NCI-H446 (cell line): ENCODE data around the gene MBLAC1.
"Not testable (repeated sequence)": the region's sequence is repeated elsewhere in the genome, so short reads cannot be mapped to it uniquely, and the experiment has no call there.

Experiments
- DNase-seq, 2 experiments: peaks; one replicate each; lab custom pipeline; 2025; lab: John Stamatoyannopoulos, UW

The MBLAC1 gene

DNA sequence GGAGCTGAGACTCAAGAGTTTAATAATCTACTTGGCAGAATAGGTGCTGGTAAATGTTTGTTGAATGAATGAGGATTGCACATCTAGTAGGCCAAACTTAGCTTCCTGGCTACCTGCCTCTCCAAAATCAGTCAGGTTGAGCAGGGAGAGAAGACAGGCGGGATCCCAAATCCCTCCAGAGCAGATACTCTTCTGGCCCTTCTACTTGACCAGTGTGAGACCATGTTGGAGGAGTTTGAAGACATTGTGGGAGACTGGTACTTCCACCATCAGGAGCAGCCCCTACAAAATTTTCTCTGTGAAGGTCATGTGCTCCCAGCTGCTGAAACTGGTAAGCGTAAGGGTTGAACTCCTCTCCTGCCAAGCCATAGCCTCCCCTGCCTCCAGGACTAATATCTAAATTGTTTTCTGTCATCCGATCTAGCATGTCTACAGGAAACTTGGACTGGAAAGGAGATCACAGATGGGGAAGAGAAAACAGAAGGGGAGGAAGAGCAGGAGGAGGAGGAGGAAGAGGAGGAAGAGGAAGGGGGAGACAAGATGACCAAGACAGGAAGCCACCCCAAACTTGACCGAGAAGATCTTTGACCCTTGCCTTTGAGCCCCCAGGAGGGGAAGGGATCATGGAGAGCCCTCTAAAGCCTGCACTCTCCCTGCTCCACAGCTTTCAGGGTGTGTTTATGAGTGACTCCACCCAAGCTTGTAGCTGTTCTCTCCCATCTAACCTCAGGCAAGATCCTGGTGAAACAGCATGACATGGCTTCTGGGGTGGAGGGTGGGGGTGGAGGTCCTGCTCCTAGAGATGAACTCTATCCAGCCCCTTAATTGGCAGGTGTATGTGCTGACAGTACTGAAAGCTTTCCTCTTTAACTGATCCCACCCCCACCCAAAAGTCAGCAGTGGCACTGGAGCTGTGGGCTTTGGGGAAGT, 2.2 kb upstream of the MBLAC1 start:
- no peak for DNase-seq

DNA sequence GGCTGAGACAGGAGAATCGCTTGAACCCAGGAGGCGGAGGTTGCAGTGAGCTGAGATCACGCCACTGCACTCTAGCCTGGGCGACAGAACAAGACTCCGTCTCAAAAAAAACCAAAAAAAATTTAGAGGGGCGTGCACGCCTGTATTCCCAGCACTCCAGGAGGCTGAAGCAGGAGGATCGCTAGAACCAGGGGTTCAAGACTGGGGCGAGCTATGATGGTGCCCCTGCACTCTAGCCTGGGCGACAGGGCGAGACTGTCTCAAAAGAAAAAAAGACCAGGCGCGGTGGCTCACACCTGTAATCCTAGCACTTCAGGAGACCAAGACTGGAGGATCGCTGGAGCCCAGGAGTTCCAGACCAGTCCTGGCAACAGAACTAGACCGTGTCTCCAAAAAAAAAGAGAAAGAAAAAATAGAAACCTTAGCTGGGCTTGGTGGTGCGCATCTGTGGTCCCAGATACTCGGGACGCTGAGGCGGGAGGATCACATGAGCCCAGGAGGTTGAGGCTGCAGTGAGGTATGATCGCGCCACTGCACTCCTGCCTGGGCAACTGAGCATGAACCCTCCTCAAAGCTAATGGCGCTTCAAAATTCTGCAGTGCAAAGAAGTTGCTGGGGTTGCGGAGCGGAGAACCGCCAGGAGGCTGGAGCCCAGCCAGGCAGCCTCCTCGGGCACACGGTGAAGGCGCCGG, 382 bp upstream of the MBLAC1 start:
- DNase-seq, result no peak

DNA sequence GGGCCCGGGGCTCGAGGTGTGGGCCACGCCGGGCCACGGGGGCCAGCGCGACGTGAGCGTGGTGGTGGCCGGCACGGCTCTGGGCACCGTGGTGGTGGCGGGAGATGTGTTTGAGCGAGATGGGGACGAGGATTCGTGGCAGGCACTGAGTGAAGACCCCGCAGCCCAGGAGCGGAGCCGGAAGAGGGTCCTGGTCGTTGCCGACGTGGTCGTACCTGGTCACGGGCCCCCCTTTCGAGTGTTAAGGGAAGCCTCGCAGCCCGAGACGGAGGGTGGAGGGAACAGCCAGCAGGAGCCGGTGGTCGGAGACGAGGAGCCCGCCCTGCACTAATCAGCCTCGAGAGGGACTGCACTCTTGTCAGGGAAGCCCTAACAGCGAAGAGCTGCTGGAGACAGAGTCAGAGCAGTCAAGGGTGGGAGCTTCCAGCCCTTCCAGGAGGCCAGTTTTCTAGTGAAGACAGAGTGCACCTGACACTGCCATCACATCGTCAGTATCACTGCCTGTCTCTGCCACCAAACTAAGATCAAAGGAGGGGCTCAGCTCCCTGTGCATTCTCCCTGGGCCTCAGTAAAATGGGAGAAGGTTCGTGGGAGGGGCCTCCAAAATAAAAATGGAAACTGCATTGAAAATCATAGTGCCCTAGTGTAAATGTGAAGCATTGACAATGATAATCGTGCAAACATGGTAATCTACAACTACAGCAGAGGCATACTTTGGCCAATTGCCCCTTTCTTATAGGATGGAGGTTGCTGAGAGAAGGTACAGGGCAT, 1.3 kb downstream of the MBLAC1 start:
- no peak for DNase-seq

DNA sequence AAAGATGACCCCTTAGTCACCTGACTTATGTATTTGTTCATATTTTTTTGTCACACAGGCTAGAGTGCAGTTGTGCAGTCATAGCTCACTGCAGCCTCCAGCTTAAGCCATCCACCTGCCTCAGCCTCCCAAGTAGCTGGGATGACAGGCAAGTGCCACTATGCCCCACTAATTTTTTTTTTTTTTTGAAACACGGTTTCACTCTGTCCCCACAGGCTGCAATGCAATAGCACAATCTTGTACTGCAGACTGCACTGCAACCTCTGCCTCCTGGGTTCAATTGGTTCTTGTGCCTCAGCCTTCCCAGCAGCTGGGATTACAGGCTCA, 1.8 kb downstream of the MBLAC1 start:
- DNase-seq, result no peak

DNA sequence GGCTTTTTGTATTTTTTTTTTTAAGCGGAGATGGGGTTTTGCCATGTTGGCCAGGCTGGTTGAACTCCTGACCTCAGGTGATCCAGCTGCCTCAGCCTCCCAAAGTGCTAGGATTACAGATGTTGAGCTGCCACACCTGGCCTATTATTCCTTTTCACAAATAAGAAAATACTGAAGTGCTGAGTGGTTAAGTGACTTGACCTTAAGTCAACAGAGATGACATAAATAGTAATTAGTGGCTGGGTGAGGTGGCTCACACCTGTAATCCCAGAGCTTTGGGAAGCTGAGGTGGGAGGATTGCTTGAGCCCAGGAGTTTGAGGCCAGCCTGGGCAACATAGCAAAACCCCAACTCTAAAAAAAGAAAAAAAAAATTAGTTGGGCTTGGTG, 3.4 kb downstream of the MBLAC1 start:
- not testable (repeated sequence) for DNase-seq

DNA sequence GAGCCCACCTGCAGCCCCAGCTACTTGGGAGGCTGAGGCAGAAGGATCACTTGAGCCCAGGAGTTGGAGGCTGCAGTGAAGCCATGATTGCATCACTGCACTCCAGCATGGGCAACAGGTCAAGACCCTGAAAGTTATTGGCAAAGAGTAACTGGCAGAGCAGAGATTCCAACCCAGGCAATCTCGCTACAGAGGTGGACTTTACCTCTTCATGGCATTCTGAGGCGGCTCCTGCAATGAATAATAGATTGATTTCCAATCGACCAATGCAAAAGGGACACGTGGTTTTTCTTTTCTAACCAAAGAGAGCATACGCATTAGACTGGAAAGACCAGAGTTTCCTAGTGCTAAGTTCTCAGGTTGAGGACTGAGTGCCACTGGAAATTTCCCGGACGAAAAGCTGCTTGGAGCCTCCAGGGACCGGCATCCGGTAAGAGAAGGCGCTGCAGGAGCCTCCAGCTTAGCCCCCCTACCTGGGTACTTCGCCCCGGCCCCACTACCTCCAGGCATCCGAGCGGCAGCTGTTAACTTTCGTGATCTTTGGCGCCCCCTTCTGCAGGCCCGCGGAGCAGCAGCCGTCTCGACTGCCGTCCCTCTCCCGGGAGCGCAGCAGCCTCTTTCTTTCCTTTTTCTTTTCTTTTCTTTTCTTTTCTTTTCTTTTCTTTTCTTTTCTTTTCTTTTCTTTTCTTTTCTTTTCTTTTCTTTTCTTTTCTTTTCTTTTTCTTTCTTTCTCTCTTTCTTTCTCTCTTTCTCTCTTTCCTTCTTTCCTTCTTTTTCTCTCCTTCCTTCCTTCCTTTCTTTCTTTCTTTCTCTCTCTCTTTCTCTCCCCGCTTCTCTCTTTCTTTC, 4.1 kb downstream of the MBLAC1 start:
- peak; percentile 23 to 70 for DNase-seq

DNA sequence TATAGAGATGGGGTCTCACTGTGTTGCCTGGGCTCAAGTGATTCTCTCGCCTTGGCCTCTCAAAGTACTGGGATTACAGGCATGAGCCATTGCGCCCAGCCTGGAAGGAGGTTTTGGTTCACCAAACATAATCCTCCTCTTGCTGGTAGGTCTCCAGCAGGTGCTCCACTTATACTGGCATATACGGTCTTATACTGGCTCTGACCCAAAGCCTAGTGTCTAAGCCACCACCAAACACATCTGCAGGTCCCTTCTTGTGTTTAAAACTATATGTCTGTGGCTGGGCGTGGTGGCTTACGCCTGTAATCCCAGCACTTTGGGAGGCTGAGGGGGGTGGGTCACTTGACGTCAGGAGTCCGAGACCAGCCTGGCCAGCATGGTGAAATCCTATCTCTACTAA, 5.4 kb downstream of the MBLAC1 start:
- DNase-seq, result no peak

DNA sequence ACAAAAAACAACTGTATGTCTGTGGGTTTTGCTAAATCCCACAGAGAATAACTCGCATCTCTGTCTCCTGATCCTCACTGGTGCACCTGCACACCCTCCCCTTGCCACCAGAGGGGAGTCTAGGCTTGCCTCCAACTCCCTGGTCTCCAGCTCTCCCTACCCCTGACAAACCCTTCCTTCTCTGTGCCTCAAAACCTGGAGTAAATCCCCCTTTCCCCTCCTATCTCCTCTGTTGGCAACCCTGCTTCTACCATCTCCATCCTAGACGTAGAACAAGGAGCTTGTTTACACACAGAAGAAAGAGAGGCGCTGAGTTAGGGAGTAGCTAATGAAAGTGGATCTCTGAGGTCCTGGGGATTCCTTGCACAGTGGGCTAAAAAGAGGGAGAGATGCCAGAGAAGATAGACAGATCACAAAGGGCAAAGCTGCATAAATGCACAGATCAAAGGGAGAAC, 6.0 kb downstream of the MBLAC1 start:
- peak; percentile 7 to 59 for DNase-seq

DNA sequence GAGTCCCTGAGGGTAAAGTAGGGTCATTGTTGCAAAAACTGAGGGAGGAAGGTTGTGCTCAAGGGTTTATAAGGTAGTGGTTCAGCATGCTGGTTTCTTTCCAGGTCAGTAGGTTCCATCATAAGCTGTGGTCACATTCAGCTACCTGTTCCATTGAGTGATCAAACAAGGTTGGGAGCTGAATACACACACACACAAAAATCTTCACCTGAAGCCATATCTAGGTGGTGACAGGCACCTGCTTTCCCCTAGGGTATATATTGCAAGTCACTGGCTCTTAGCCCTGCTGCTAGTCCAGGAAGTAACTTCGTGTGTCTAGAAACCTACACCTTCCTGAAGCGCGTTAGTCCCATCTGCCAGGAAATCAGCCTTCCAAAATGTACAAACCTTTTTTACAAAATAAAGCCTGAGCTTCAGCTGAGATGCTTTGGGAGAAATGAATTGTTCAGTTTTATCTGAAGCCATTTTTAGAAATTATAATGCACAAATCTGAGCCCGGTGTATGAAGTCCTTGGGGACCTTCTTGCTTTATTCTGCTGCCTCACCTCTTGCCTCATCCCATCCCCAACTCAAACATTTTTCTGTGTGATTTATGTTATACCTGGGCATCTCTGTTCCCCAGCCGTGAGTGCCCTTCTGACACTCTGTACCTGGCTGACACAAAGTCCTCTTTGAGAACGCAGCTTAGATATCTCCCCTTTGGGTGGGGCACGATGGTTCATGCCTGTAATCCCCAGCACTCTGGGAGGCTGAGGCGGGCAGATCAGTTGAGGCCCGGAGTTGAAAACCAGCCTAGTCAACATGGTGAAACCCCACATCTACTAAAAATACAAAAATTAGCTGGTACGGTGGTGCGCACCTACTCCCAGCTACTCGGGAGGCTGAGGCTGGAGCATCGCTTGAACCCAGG, 11.3 kb downstream of the MBLAC1 start:
- no peak for DNase-seq

DNA sequence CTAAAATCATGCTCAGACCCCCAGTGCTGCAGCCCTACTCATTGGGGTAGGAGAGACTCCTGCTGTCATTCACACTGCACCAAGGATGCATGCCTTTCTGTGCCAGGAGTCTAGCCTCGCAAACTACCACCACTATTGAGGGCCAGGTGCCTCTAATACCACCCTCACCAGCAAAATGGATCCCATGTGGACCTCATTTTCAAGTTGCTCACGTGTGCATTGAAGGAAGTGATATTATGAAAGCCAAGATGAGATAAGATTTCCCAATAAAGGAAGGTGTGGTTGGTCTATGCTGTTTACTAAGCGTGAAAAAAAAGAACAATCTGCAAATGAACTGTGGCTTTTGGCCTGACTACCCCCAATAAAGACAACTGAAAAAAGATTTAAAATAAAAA, 14.8 kb downstream of the MBLAC1 start:
- DNase-seq, result no peak

DNA sequence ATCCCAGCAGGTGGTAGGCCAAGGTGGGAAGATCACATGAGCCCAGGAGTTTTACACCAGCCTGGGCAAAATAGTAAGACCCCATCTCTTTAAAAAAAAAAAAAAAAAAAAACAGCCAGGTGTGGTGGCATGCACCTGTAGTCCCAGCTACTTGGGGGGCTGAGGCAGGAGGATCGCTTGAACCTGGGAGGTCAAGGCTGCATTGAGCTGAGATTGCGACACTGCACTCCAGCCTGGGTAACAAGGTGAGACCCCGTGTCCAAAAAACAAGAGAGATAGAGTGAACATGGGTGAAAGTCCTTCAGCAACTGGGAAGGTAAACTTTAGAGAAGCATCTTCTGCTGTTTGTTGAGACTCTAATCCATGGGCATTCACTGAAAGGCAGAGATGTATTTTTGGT, 15.7 kb downstream of the MBLAC1 start:
- no peak for DNase-seq

DNA sequence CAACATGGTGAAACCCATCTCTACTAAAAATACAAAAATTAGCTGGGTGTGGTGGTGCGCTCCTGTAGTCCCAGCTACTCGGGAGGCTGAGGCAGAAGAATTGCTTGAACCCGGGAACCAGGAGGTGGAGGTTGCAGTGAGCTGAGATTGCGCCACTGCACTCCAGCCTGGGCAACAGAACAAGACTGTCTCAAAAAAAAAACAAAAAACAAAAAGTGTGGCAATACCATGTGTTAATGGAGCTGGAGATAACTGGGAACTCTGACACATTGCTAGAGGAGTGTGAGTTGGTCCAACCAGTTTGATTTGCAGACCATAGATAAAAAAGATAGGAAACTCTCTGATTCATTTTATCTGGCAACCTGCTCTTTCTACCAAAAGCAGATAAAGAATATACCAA, 19.6 kb downstream of the MBLAC1 start:
- not testable (repeated sequence) for DNase-seq

DNA sequence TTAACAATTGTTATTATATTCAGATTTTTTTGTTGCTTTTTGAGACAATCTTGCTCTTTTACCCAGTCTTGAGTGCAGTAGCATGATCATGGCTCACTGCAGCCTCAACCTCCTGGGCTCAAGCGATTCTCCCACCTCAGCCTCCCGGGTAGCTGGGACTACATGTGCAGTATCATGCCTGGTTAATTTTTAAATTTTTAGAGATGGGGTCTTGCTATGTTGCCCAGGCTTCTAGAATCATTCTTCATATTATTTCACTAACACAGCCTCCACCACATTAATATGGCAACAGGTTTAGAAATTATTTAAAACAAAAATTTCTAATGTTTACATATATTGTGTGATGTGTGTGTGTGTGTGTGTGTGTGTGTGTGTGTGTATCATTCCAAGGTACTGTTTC, 20.5 kb downstream of the MBLAC1 start:
- no peak for DNase-seq

DNA sequence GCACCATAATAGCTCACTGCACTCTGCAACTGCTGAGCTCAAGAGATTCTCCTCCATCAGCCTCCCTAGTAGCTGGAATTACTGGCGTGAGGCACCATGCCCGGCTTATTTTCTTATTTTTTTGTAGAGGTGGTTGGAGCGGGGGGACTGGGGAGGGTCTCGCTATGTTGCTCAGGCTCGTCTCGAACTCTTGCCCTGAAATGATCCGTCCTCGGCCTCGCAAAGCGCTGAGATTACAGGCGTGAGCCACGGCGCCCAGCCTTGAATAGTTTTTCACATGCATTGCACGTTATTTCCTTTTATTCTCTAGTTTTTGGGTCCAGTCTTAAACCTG, 21.4 kb downstream of the MBLAC1 start:
- no peak for DNase-seq

DNA sequence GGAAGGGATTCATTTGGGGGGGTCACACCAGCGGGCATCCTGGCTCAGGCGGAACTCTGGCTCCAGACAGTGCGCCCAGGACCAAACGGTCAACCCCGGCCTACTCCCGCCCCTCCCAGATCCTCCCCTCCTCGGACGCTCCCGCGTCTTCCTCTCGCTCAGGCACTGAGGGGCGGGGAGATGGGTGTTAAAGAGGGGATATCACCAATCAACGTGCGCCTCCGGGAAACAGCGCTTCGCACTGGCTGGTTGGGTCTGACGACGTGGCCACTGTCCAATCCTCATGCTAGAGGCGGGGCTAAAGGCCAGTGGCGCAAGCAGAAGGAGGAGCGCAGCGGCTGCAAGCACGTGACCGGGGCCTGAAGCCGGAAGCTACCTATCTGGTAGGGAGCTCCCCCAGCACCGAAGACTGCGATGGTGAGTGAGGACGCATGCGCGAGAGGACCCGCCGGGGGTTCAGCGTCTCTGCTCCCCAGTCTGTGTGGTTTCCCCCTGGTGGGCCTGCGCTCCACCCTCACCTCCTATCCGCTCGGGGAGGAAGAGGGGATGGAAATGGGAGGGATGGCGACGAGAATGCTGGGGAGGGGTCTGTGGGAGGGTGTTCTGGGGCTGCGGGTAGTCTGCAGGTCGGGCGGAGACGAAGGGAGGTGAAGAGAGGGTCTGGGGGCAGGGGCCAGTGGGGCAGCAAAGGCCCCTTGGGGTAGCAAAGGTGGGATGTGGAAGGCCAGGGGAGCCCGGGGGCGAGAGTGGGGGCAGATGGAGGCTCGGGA, 22.0 kb downstream of the MBLAC1 start, which contains the start of gene LAMTOR4:
TSS of gene LAMTOR4 (plus strand) at position 360 of the 770 bp plus-strand sequence. CDS start at position 415, 55 bp downstream.
- DNase-seq, result peak; percentile 86 to 98

DNA sequence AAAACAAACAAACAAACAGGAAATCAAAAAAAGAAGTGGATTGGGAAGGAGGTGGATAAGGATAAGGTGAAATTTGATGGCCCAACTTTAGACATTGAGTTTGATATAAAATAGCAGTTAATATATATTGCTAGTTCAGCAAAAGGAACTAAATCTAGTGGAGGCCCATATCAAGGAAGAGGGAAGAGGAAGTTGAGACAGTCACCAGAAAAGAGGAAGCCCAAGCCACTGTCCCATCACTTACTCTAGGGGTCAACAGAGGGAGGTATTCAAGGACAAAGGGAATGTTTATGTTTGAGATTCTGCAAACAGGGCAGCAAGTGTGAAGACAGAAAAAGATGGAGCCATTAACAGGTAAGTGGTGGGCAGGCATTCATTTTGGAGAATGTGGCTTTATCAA, 25.6 kb downstream of the MBLAC1 start:
- DNase-seq, result no peak

DNA sequence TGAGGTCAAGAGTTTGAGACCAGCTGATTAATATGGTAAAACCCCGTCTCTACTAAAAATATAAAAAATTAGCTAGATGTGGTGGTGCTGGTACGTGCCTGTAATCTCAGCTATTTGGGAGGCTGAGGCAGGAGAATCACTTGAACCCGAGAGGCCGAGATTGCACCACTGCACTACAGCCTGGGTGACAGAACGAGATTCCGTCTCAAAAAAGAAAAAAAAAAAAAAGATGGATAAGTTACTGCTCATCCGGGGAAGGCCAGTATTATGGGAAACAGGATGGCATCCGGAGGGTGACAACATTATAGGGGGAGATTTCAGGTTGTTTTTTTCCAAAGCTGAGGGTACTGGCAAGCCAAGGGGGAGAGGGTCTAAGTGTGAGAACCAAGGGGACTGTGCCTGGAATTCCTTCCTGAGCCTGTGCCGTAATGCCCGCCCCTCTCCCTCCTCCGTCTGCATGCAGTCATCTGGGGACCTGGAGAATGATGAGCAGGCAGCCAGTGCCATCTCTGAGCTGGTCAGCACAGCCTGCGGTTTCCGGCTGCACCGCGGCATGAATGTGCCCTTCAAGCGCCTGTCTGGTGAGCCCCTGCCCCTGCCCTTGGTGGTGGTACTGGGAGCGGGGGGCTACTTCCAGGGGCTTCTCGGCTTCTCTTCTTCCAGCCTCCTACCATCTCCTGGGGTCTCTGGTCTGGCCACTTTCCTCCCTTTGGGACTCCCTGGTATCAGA, 26.3 kb downstream of the MBLAC1 start:
- DNase-seq, result no peak

DNA sequence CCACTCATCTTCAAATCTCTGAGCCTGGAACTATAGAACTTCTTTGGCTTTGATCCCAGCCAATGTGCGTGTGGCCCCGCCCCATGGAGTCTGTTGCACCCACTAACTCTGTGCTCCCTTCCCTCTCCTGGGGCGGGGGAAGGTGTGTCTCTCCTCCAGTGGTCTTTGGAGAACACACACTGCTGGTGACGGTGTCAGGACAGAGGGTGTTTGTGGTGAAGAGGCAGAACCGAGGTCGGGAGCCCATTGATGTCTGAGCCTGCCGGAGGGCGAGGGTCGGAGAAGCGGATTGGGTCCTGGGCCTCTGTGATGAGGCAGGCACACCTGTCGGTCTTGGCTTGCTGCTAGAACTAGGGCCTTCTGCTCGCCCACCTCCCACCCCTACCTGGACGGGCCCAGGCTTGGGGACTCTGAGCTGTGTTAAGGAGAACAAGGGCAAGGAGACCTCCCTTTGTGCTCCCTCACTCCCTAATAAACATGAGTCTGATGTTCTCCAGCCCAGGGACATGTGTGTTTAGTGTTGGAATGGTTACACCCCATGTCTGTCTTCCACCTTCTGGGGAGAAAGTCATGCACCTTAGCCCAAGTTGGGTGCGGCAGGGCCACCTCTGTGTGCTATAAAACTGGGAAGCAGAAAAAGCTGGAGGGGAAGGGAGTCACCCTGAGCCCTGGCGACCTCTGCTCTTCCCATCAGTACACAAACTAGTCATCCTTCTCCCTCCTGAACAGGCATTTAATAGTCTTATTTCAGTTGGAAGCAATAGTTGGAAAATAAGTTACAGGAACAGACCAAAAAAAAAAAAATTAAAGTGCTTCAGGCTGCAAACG, 27.2 kb downstream of the MBLAC1 start:
- DNase-seq, result no peak
